Right lobe of liver (tissue), 6 donors: ENCODE measurements around the gene RFXAP. TPM values are rescaled to one million over a fixed set of nuclear protein-coding genes. Genes with fewer than 3 reads are reported as not detected.

Experiments
- ATAC-seq, 4 donors: fragments of 200-7000 bp; cut with Tn5 transposase; one replicate each; pipeline ENCODE4 v1.9.1; 2020; ENCODE audit warnings: mild to moderate bottlenecking in 4 of 4, moderate library complexity in 4 of 4
- DNase-seq, 3 donors: peaks; one replicate each; pipeline ENCODE4 v3.0.0-alpha.2; 2020
- H3K27ac ChIP-seq, 3 donors: fragments of 200-600 bp; one replicate each; pipeline ENCODE4 v1.8.0; 2022
- H3K27me3 ChIP-seq, 2 donors: fragments of 200-600 bp; one replicate each; pipeline ENCODE4 v1.8.0; 2022
- H3K36me3 ChIP-seq, 4 donors: fragments of 200-600 bp; sonication (generic) in 1 of 4; one replicate each; pipeline versions ENCODE4 v1.5.1 to v1.8.0; 2017 to 2022; ENCODE audit warnings: control low read depth in 1 of 4
- H3K4me1 ChIP-seq, 4 donors: fragments of 200-600 bp; sonication (generic) in 1 of 4; one replicate each; pipeline versions ENCODE4 v1.5.1 to v1.8.0; 2017 to 2022; ENCODE audit warnings: control low read depth in 1 of 4
- H3K4me3 ChIP-seq, 3 donors: fragments of 200-600 bp; one replicate each; pipeline ENCODE4 v1.8.0; 2022
- H3K9me3 ChIP-seq, 4 donors: fragments of 200-600 bp; sonication (generic) in 1 of 4; one replicate each; pipeline versions ENCODE4 v1.5.1 to v1.8.0; 2017 to 2022; ENCODE audit warnings: control low read depth in 1 of 4
- CTCF ChIP-seq, 4 donors: fragments of 200-600 bp in 3 of 4; fragments of 450-650 bp in 1 of 4; IDR thresholded peaks; one replicate each; pipeline versions ENCODE4 v1.5.1 to v1.8.0; 2016 to 2022; ENCODE audit warnings: antibody characterized with exemption in 4 of 4, mild to moderate bottlenecking in 2 of 4
- POLR2A ChIP-seq: fragments of 450-650 bp; IDR thresholded peaks from one replicate; pipeline ENCODE4 v1.6.1; 2017; ENCODE audit warnings: antibody characterized with exemption, mild to moderate bottlenecking
- WGBS: methylation state at CpG from one replicate; pipeline ENCODE4 v1.1.6; 2018; ENCODE audit warnings: low coverage, low lambda C conversion rate; ENCODE audit not compliant: insufficient coverage; ENCODE audit errors: missing lambda C conversion rate; 5-methylcytosine and 5-hydroxymethylcytosine counted together
- intact Hi-C, 2 donors: fragments of 100-400 bp; cut with DNase I; formaldehyde crosslinking; loops; one replicate each; pipeline versions ENCODE4 v1.11.2 to v1.14.1; 2022
- total RNA-seq, 6 experiments: library from RNA; depleted of rRNA in 2 of 6; stranded (reverse); fragments of >200 nt in 2 of 6; fragmentation: NEBNext Ultra II Directional in 3 of 6; extraction: Animal tissue kit (Norgen Biotek cat#: 25700) in 3 of 6; gene quantifications; one replicate each; pipeline versions ENCODE4 v1.1.0 to v1.2.4, GENCODE V29; 2016 to 2023
- donor health status: DM: no; HTN: yes; CAD: no.
- donor health status: DM: no; HTN: no; CAD: no.
- donor health status: DM: no; HTN: no; CAD: no.
- donor health status: DM: no; HTN: yes; CAD: no.
- donor health status: DM: no; HTN: yes; CAD: no.

Gene RFXAP
- total RNA-seq, 6 experiments from 2014 or later = 0.50 to 1.6 (median 1.0) TPM

- intact Hi-C loops = no loop called here
- Histone ChIP-seq H3K27ac (no peak overlapping the region), H3K36me3 (no peaks in the 10 kb centered on the region), H3K9me3 (no peaks in the 10 kb centered on the region), H3K4me3 (no peak overlapping the region), H3K4me1 (no peaks in the 10 kb centered on the region), H3K27me3 (no peaks in the 10 kb centered on the region)
- TF ChIP-seq CTCF (IDR thresholded peaks at IDR 0.05) (no peak), POLR2A (no peak)
- DNase-seq (no peak), ATAC-seq (no peak)
These were observed 47.2 kb downstream of the RFXAP start for GRCh38 chr13:36866232-36866631.

- Histone ChIP-seq H3K27me3 (no peaks in the 10 kb centered on the region), H3K27ac (no peak overlapping the region), H3K9me3 (no peaks in the 10 kb centered on the region), H3K4me3 (no peak overlapping the region), H3K4me1 (no peaks in the 10 kb centered on the region), H3K36me3 (no peaks in the 10 kb centered on the region)
- DNase-seq (no peak), ATAC-seq (no peak)
- 33% methylated on average over 1 of the region's 1 CpG for WGBS
- intact Hi-C loops = no loop called here
- TF ChIP-seq POLR2A (no peak), CTCF (IDR thresholded peaks at IDR 0.05) (no peak)
These were observed 51.1 kb downstream of the RFXAP start for GRCh38 chr13:36870050-36870692.

DNA sequence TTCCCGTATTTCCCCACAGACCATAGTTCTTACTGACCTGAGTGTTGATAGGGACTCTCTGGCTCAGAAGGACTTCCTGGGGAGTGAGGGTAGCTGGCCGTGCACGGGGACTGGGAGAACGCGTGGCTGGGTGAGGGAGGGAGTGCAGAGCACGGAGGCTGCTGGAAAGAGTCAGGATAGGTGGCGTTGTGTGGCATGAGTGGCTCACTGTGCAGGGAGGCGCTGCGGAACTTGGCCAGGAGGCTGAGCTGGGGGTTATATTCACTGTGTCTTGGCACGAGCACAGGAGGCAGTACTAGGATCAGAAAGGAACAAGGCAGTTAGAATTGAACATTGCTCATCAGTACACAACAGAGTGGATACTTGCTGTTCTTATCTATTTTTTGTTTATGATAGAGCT is 53.6 kb downstream of the RFXAP start:
- Histone ChIP-seq H3K27ac (no peak overlapping the region), H3K4me3 (no peak overlapping the region), H3K9me3 (no peaks in the 10 kb centered on the region), H3K27me3 (no peaks in the 10 kb centered on the region), H3K4me1 (no peaks in the 10 kb centered on the region), H3K36me3 (no peaks in the 10 kb centered on the region)
- no peak for TF ChIP-seq CTCF (IDR thresholded peaks at IDR 0.05)
- TF ChIP-seq POLR2A = no peak
- ATAC-seq (no peak), DNase-seq (no peak)
- WGBS = 76% methylated on average over 9 of the region's 10 CpGs
- intact Hi-C loops = no loop called here

DNA sequence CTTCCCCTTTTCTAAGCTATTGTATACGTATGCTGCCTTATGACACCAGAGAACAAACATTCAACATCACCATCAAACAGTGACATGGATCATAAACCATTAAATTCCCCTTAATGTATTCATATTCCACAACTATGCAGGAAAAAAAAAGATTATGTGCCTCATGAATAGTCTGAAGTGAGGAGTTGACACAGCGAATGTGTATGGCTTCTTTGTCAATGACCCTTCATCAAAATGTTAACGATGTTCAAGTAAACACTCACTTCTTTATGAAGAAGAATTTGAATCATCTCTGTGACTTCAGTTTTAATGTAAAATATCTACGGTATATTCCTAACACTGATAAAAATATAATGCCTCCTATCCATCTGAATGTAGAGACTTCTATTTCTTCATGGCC is 56.4 kb downstream of the RFXAP start:
- Histone ChIP-seq H3K4me3 (no peak overlapping the region), H3K27ac (no peak overlapping the region), H3K27me3 (no peaks in the 10 kb centered on the region), H3K9me3 (no peaks in the 10 kb centered on the region), H3K4me1 (no peaks in the 10 kb centered on the region), H3K36me3 (no peaks in the 10 kb centered on the region)
- DNase-seq = no peak
- ATAC-seq = no peak
- WGBS = 82% methylated on average over 4 of the region's 4 CpGs
- TF ChIP-seq CTCF (IDR thresholded peaks at IDR 0.05) = no peak
- no peak for TF ChIP-seq POLR2A
- intact Hi-C loops = no loop called here

DNA sequence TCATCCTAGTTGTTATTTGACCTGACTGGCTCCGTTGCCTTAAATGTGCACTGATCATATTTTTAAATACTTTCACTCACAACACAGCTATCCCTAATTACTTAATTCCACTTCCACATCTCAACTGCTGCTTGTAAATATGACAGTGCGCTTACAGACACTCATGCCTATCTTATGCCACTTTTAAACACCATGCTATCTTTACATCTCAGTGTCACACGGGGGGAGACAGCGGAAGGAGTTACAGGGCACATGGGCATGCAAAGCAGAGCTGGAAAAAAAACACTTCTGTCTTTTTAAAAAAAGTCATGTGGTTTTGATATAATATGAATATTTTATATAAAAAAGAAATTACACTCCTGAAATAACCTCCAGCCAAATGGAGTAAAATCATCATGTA is 56.9 kb downstream of the RFXAP start:
- intact Hi-C loops = no loop called here
- no peaks in the 10 kb centered on the region for H3K9me3 ChIP-seq
- no peaks in the 10 kb centered on the region for H3K36me3 ChIP-seq
- H3K27ac ChIP-seq = no peak overlapping the region
- no peaks in the 10 kb centered on the region for H3K4me1 ChIP-seq
- H3K27me3 ChIP-seq = no peaks in the 10 kb centered on the region
- H3K4me3 ChIP-seq = no peak overlapping the region
- 84% methylated on average over 4 of the region's 4 CpGs for WGBS
- DNase-seq = no peak
- TF ChIP-seq CTCF (IDR thresholded peaks at IDR 0.05) (no peak), POLR2A (no peak)
- ATAC-seq = no peak
